Tibial nerve (tissue), 3 donors: Measurements from ENCODE around the gene TEN1.

Experiments
- EP300 ChIP-seq, 2 donors: sonication (generic); formaldehyde crosslinking; IDR thresholded peaks; one replicate each; pipeline ENCODE4 v1.6.1; 2017; ENCODE audit warnings: antibody characterized with exemption in 2 of 2, mild to moderate bottlenecking in 1 of 2
- POLR2A ChIP-seq, 2 donors: fragments of 450-650 bp; IDR thresholded peaks; one replicate each; pipeline ENCODE4 v1.6.1; 2017; ENCODE audit warnings: antibody characterized with exemption in 2 of 2, mild to moderate bottlenecking in 2 of 2, moderate library complexity in 2 of 2

DNA sequence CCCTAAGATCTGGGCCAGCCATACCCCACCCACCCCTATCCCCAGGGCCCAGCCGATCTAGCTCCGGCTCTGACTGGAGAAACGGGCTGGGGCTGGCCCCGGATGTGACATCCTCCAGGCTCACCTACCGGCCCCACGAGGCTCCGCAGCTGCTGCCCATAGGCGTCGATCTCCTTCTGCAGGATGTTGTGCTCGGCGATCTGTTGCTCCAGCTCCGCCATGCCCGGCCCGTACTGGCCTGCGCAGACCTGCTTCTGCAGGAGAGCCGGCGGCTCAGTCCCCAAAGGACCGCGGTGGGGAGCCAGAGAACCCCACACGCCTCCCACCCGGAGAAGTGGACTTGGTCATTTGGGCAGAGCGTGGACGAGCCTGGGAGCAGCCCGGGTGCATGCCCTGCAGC lies 43.2 kb downstream of the TEN1 start:
- TF ChIP-seq POLR2A (IDR thresholded peaks at IDR 0.05) (no peak), EP300 (IDR thresholded peaks at IDR 0.05) (no peak)
